Measurements from ENCODE around the gene KCNJ4.
"Not testable (repeated sequence)": the region's sequence is repeated elsewhere in the genome, so short reads cannot be mapped to it uniquely, and the experiment has no call there.

KCNJ4 gene

DNA sequence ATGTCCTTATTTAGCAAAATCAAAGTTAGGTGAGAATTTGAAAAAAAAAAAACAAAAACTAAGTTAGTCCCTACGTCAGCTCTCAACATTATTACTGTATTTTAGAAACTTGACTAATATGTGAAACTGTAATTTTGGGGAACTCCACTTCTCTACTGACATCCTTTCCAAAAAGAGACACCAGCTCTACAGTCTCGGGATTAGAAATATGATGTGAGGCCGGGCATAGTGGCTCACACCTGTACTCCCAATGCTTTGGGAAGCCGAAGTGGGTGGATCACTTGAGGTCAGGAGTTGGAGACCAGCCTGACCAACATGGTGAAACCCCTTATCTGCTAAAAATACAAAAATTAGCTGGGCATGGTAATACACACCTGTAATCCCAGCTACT is 65.6 kb downstream of the KCNJ4 start:
- in situ Hi-C loops (cut with HindIII; ENCODE audit: low sequenced_read_pairs) = not testable (repeated sequence)

DNA sequence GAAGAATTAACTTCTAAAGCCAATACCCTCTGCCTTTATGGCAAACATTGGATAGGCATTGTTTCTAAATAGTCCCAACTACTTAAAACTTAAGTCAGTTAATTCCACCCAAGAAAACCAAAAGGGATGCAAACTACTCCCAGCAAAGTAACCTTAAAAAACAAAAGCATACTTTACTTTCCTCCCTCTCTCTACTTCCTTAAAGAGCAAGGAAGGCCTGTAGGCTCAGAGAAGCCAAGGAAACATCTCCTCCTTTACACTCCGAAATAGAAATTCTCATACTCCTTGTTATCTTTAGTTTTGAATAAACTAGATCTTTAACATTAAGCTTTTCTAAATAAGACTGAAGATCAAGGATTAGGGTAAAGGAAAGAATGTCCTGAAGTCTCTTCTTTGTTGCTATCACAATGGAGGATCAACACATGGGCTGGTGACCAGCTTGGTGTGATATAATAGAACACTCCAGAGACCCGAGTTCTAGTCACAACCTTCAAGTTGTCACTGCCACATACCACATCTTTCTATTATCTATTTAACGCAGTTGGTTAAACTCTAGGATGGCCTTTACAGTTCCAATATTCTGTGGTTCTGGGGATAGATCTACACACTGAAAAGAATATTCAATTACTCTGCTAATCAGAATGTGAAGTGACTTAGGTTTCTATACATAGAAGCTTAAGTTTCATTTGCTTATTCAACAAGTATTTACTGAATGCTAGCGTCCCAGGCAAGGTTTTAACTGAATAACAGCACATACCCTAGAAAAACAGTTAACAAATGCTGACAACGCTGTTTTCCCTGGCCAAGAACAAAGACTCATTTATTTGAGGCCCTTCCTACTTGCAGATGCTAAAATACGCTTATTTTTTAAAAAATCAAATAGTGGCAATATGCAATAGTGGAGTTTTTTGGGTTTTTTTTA is 66.2 kb downstream of the KCNJ4 start:
- in situ Hi-C loops (cut with HindIII; ENCODE audit: low sequenced_read_pairs) = not testable (repeated sequence)

GRCh38 chr22:38386918-38387317 is 68.1 kb downstream of the KCNJ4 start:
- in situ Hi-C loops (cut with HindIII; ENCODE audit: low sequenced_read_pairs) = not testable (repeated sequence)

DNA sequence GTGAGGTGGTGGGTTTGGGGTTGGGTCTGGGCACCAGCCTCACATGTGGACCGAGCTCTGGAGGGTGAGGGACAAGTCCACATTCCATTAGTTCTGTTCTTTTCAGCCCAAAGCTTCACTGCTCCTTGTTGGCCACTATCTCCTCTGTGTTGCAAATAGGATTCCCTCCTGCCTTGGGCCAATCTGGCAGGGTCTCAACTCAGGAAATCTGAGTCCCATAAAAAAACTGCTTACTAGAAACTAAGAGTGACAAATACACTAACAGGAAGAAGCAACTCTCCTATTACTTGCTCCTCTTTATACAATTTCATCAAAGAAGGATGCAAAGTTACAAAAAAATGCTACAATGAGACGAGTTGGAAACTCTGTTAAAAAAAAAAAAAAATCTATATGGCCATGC is 71.6 kb downstream of the KCNJ4 start:
- in situ Hi-C loops (cut with HindIII; ENCODE audit: low sequenced_read_pairs) = no loop called here

DNA sequence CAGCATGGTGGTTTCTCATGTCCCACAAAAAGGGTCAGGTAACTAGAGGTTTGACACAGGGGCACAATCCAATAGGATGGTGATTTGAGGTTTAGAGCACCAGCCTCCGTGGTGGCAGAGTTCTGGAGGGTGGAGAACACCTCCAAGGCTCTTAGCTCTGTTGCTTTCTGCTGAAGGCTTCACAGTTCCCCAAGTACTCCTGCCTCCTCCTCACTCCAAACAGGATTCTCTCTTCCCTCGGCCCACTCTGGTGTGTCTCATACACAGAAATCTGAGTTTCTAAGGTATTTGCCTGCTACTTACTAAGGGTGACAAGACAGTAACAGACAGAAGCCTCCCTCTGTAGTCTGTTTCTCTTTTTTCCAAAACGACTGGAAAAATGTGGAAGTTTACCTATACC is 73.6 kb downstream of the KCNJ4 start:
- in situ Hi-C loops (cut with HindIII; ENCODE audit: low sequenced_read_pairs) = not testable (repeated sequence)
